ENCODE data around the gene CRTC3. TPM values are rescaled to one million over a fixed set of nuclear protein-coding genes. Genes with fewer than 3 reads are reported as not detected.

CRTC3 gene
- total RNA-seq, 1 donor from 2014 or later, result 14.1 TPM

DNA sequence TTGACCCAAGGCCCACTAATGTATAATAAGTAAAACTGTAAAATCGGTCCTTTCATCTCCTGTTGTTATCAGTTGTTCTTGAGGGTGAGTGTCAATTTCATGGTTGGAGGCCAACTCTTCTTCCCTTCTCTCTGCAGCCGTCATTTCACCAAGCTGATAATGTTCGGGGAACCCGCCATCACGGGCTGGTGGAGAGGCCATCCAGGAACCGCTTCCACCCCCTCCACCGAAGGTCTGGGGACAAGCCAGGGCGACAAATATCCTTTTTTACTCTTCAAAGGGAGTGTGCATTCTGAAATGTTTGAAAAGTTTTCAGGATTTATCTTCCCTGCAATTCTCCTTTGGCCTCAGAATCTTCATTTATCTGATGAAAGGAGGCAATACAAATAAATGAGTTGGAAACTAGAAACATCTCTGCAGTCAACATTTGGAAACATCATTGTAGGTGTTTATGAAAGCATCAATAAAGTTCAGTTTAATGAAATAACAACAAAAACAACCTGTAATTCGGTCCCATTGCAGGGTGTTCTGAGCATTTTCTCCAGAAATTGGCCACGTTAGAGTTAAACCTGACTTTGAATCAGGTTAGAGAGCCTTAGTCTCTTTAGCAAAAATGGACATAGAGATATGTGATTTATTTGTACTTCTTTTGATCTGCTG is 63.9 kb downstream of the CRTC3 start:
- TF ChIP-seq, protein P1, sequence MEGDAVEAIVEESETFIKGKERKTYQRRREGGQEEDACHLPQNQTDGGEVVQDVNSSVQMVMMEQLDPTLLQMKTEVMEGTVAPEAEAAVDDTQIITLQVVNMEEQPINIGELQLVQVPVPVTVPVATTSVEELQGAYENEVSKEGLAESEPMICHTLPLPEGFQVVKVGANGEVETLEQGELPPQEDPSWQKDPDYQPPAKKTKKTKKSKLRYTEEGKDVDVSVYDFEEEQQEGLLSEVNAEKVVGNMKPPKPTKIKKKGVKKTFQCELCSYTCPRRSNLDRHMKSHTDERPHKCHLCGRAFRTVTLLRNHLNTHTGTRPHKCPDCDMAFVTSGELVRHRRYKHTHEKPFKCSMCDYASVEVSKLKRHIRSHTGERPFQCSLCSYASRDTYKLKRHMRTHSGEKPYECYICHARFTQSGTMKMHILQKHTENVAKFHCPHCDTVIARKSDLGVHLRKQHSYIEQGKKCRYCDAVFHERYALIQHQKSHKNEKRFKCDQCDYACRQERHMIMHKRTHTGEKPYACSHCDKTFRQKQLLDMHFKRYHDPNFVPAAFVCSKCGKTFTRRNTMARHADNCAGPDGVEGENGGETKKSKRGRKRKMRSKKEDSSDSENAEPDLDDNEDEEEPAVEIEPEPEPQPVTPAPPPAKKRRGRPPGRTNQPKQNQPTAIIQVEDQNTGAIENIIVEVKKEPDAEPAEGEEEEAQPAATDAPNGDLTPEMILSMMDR (IDR thresholded peaks at IDR 0.05; ENCODE audit: insufficient read depth, low read length, poor library complexity, severe bottlenecking), result no peak
- no peak overlapping the region for H3K4me3 ChIP-seq (ENCODE audit: low read depth, low read length)
- no peak for DNase-seq (ENCODE audit: low read depth)

DNA sequence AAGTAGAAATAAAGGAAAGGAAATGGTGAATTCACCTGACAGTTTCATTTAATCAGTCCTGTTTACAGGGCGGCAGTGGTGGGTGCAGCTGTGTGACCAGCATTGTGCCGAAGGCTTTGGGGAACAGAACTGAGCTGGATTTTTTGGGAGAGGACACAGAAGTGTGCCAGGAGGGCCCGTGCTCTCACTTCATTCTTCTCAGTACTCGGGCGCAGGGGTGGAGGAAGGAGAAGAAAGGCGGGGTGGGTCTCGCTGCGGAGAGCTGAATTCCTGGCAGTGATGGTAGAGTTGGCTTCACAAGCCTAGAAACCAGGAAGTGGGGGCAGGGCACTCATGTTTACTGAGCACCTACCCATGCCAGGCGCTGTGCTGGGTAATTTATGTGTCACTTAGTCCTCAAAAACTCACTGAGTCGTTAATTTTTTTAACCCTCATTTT is 64.6 kb downstream of the CRTC3 start:
- TF ChIP-seq, protein P1 (IDR thresholded peaks at IDR 0.05; ENCODE audit: insufficient read depth, low read length, poor library complexity, severe bottlenecking), result no peak
- H3K36me3 ChIP-seq (ENCODE audit: control insufficient read depth, insufficient read depth, low read length), result no peaks in the 10 kb centered on the region
- no peaks in the 10 kb centered on the region for H3K27me3 ChIP-seq (ENCODE audit: control insufficient read depth, insufficient read depth, low read length)
- peak; percentile 18 for DNase-seq (ENCODE audit: low read depth)
- H3K4me3 ChIP-seq (ENCODE audit: low read depth, low read length), result no peak overlapping the region

More for the DNA sequence above, 63.9 kb downstream of the CRTC3 start:
- Histone ChIP-seq H3K36me3 (ENCODE audit: control insufficient read depth, insufficient read depth, low read length) (no peaks in the 10 kb centered on the region), H3K27me3 (ENCODE audit: control insufficient read depth, insufficient read depth, low read length) (no peaks in the 10 kb centered on the region)

DNA sequence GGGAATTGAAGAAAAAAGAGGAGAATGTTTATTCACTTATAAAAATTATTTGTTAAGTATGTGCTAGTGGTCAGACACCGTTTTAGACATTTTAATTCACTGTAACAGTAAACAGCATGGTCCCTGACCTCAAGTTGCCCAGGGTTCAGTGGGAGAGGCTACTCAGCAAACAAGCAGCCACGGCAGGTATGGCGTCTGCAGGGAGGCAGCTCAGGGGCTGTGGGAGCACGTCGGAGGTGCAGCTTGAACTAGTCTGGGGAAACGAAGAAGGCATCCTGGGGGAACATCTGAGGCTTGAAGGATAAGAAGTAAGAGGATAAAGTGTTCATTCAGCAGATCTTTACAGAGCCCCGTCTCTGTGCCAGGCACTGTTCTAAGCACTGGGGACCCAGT is 66.0 kb downstream of the CRTC3 start:
- DNase-seq (ENCODE audit: low read depth), result no peak
- H3K4me3 ChIP-seq (ENCODE audit: low read depth, low read length), result no peak overlapping the region
- TF ChIP-seq, protein P1 (IDR thresholded peaks at IDR 0.05; ENCODE audit: insufficient read depth, low read length, poor library complexity, severe bottlenecking), result no peak

DNA sequence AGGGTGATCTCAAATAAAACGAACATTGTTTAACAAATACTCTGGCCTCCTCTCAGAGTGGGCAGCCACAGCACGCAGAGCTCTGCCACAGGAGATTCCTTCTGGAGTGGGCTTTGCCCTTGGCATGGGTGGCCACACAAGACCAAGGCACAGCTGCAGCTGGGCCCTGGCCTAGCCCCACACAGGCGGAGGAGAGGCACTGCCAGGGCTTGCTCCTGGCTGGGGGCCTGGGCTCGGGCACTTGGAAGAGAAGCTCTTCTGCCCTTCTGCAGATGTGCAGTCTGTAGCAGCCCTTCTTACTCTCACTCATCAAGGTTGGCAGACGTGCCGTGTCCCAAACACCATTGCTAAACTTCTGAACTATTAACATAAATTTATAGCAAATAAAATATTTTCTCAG is 67.2 kb downstream of the CRTC3 start:
- Histone ChIP-seq H3K4me3 (ENCODE audit: low read depth, low read length) (no peak overlapping the region), H3K36me3 (ENCODE audit: control insufficient read depth, insufficient read depth, low read length) (no peaks in the 10 kb centered on the region), H3K27me3 (ENCODE audit: control insufficient read depth, insufficient read depth, low read length) (no peaks in the 10 kb centered on the region)
- no peak for DNase-seq (ENCODE audit: low read depth)
- TF ChIP-seq, protein P1 (IDR thresholded peaks at IDR 0.05; ENCODE audit: insufficient read depth, low read length, poor library complexity, severe bottlenecking), result no peak

More for the DNA sequence above, 66.0 kb downstream of the CRTC3 start:
- Histone ChIP-seq H3K36me3 (ENCODE audit: control insufficient read depth, insufficient read depth, low read length) (no peaks in the 10 kb centered on the region), H3K27me3 (ENCODE audit: control insufficient read depth, insufficient read depth, low read length) (no peaks in the 10 kb centered on the region)

DNA sequence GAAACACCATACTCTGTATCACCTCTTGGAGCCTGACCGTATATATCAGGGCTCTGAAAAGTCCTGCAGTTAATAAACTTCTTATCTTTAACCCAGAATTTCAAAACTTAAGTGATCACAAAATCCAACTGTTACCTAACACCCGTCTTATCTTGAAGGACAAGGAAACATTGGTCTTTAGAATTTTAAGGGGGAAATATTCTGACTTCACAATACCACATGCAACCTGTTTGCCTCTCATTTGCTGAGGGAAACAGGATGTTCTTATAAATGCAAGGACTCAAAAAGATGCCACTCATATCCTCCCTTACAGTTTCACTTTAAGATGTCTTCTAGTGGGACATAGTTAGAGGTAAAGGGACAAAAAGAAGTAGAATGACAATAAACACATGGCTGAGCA is 67.9 kb downstream of the CRTC3 start:
- no peak for DNase-seq (ENCODE audit: low read depth)
- H3K4me3 ChIP-seq (ENCODE audit: low read depth, low read length), result no peak overlapping the region
- H3K36me3 ChIP-seq (ENCODE audit: control insufficient read depth, insufficient read depth, low read length), result no peaks in the 10 kb centered on the region
- TF ChIP-seq, protein P1 (IDR thresholded peaks at IDR 0.05; ENCODE audit: insufficient read depth, low read length, poor library complexity, severe bottlenecking), result no peak
- H3K27me3 ChIP-seq (ENCODE audit: control insufficient read depth, insufficient read depth, low read length), result no peaks in the 10 kb centered on the region

DNA sequence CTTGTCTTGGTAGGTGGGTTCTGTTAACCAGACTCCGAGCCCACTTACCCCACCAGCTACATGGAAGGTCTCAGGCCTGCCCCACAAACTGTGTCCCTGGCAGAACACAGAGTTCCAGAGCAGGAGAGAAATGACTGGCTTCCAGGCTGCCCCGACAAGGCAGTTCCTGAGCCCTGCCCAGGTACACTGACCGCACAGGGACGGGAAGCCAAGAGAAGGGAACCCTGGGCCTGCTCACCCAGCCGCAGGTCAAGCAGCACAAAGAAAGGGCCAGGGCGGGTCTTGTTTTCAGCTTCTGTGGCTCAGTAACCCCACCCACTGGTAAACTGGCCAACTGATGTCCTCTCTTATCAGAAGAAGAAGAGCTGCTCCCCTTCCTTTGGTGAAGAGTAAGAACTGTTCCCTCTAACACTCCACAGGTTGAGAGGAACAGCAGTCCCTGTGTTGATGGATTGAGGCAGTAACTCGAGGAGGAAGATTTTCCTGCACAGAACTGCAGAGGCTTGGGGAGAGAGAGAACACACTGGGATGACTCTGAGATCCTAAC is 68.4 kb downstream of the CRTC3 start:
- H3K27me3 ChIP-seq (ENCODE audit: control insufficient read depth, insufficient read depth, low read length), result no peaks in the 10 kb centered on the region
- no peaks in the 10 kb centered on the region for H3K36me3 ChIP-seq (ENCODE audit: control insufficient read depth, insufficient read depth, low read length)
- no peak overlapping the region for H3K4me3 ChIP-seq (ENCODE audit: low read depth, low read length)
- DNase-seq (ENCODE audit: low read depth), result no peak
- TF ChIP-seq, protein P1 (IDR thresholded peaks at IDR 0.05; ENCODE audit: insufficient read depth, low read length, poor library complexity, severe bottlenecking), result no peak

Measured in kidney epithelial cell (primary cell).